Neural progenitor cell (in vitro differentiated cells): ENCODE results near the gene CSTA.

ENCODE experiments used
- CTCF ChIP-seq: fragments of 200-600 bp; sonication (generic); IDR thresholded peaks from 2 replicates; pipeline ENCODE4 v1.5.1; 2017; ENCODE audit warnings: antibody characterized with exemption, mild to moderate bottlenecking
- EZH2 ChIP-seq: fragments of 200-600 bp; sonication (generic); IDR thresholded peaks from 2 replicates; pipeline ENCODE4 v1.6.1; 2017; ENCODE audit warnings: antibody characterized with exemption, mild to moderate bottlenecking, moderate library complexity
- EZH2phosphoT487 ChIP-seq: fragments of 200-600 bp; sonication (generic); IDR thresholded peaks from 2 replicates; pipeline ENCODE4 v1.6.1; 2017; ENCODE audit warnings: antibody characterized with exemption

GRCh38 chr3:122294359-122294758, 30.7 kb upstream of the CSTA start:
- TF ChIP-seq CTCF (no peak), EZH2 (no peak), EZH2phosphoT487 (no peak)
